Ramos (cell line): ENCODE data around the gene GULP1.

ENCODE experiments used
- in situ Hi-C: fragments of 300-500 bp; cut with MboI; formaldehyde crosslinking; loops from one replicate; pipeline ENCODE4 v1.14.3; 2022; ENCODE audit warnings: low sequenced_read_pairs; ENCODE audit not compliant: unreplicated experiment

Gene GULP1

DNA sequence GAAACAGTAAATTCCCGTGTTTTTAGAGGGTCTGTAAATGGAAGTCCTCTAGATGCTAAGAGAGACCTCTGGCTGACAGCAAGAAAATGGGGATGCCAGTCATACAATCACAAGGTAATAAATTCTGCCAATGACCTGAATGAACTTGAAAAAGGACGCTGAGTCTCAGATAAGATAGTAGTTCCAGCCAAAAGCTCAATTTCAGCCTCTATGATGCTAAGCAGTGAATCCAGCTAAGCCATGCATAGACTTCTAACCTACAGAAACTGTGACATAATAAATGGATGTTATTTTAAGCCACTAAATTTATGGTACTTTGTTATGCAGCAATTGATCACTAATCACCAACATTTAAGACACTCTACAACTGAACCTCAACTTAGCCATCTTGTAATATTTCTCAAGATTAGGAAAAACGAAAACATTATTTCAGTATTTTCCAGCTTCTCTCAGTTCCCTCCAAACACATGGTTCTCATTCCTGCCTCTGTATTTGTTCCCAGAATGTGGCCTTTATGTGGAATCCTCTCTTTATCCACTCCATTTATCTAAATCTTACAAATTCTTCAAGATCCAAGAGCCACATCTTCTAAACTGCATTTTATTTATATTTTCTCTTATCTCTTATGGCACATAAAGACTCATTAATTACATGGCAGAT, 331.1 kb downstream of the GULP1 start:
- in situ Hi-C loops = no loop called here

DNA sequence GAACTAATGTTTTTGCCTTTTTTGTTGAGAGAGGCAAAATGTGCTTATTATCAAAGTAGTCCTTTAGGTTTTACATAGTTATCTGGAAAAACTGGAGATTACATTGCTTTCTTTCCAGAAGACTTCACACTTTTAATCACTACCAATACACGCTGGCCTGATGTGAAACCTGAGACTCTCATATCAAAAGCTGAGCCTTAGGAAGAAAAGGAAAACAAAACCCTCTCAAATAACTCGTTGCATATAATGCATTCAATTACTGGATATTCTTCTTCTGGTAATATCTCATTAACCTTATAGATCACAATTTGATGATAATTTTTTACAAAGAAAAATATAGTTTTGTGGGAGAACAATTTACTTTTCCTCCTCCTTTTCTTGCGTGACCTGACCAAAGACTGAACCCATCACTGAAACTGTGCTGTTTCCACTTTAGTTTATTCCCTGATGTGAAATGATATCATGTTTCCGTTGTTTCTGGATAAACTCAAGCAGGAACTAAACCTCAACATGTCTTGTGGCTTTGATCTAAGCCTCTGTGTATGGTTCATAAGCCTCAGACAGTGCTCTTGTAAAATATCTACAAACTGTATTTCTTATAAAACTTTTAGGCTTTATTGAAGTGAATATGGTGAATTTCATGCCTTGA, 332.4 kb downstream of the GULP1 start:
- in situ Hi-C loops = no loop called here

DNA sequence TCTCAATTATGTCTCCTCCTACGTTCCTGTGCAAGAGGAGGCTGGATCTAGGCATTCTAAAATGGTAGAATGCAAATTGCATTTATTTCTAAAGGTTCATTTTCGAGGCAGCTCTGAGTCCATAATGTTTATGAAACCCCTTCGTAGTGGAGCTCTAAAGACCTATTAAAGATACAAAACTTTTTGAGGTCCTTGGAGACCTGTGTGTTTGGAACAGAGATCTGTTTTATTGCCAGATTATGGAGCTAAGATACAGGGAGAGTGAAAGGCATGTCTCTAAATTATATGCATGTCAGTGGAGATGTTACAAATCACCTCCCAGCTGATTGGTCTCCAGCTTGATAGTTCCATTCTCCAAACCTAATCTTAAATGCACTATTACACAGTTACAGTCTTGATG, 335.8 kb downstream of the GULP1 start:
- in situ Hi-C loops = no loop called here

DNA sequence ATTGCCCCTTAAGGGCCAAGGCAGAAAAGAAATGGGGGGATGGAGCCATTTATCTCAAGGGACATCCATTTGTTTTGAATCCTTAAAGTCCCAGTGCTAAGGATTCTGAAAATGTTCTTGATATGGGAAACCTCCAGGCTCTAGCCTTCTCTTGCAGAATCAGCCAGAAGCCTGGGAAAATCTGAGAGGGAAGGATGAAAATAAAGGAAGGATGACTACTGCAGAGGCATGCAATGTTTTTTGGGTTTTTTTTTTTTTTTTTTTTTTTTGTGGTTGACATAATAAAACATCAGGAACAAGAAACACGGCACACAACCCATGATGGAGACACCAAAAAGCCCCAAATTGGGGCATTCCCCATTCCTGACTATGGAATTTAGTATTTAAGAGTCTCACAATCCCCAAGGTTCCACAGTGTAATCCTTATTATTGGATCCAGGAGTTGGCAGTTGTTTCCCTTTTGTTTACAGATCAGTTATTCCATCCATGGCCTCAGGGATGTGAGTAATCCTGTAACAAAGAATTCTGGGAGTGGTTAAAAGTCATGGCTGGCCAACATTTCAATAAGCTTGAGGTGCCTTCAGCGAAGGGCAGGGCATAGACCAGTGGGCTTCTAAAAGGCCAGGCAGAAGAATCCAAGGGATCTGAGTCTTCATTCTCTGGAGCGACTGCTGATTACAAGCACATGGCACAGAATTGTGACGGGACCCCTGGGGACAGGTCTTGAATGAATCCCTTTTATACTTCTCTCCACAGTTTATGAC, 337.5 kb downstream of the GULP1 start:
- in situ Hi-C loops = no loop called here

DNA sequence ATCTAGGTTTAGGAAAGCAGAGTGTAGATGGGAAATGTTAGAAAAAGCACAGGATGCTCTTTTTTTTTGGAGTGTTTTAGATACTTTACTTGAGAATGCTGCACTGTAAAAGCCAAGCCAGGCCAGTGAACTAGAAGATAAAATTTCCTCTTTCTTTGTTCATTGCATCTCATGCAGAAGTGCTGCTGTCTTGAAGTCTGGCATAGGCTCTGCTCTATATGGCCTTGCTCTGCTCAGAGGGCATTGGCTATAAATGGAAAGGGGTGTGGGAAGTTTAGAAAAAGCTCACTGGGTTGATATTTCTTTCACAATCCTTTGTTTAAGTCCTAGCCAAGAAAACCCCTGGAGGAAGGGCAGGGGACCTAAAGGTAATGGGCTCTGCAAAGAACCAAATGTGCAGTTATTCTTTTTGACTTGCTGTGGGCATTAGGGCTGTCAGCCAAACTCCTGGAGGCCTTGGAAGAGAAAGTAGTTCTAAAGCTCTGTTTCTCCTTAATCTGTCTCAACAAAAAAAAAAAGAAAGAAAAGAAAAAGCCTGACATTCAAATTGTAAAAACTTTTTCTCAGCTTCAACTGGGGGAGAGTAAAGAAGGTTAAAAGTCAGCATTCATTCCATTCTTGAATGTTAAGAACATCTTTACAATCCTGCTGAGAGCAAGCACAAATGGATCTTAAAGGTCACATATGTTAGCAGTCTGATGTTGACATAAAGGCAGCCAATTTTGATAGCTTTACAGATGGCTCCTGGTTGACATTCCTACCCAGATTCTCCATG, 338.3 kb downstream of the GULP1 start:
- in situ Hi-C loops = no loop called here

GRCh38 chr2:188631037-188631809, 339.5 kb downstream of the GULP1 start:
- in situ Hi-C loops = no loop called here

DNA sequence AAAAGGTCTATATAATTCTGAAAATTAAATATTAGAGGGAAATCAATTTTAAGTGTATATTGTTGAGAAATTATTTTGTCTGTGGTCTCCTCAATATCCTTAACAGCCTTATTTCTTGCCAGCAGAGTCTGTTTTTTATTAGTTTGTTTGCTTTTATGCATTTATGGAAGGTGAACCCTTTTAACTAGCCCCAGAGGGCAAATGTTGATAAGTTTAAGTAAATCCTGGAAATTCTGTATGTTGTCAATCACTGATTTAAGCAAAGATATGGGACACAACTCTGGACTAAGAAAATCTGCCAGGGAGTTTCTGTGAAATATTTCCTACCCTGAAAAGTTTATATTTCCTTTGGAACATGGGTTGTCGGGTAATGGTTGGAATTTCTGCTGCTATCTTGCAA, 343.0 kb downstream of the GULP1 start:
- in situ Hi-C loops = no loop called here
